Measurements from ENCODE around the gene RPL23.

GRCh38 chr17:38893113-38893512 is 39.6 kb upstream of the RPL23 start:
- TF ChIP-seq ZNF384 (IDR thresholded peaks at IDR 0.05) (no peak), L3MBTL2 (conservative IDR thresholded peaks at IDR 0.05) (no peak), FOXA1 (IDR thresholded peaks at IDR 0.05) (no peak), SP1 (IDR thresholded peaks at IDR 0.05) (no peak), BHLHE40 (IDR thresholded peaks at IDR 0.05; ENCODE audit: borderline replicate concordance) (no peak), TARDBP (IDR thresholded peaks at IDR 0.05) (no peak), SUZ12 (IDR thresholded peaks at IDR 0.05) (no peak), ELF4 (IDR thresholded peaks at IDR 0.05) (no peak), ARNT (IDR thresholded peaks at IDR 0.05) (no peak), FOXK2 (IDR thresholded peaks at IDR 0.05) (no peak), CTBP1 (IDR thresholded peaks at IDR 0.05; ENCODE audit: borderline replicate concordance) (no peak), PKNOX1 (IDR thresholded peaks at IDR 0.05) (no peak)

All from HEK293T (cell line).